CD8-positive, alpha-beta memory T cell (primary cell): ENCODE data around the gene CNGB1. TPM values are rescaled to one million over a fixed set of nuclear protein-coding genes. Genes with fewer than 3 reads are reported as not detected.
"Not testable (repeated sequence)": the region's sequence is repeated elsewhere in the genome, so short reads cannot be mapped to it uniquely, and the experiment has no call there.

Experiments
- CTCF ChIA-PET: fragments of 350-600 bp; sonication (Branson Sonifier 250); formaldehyde crosslinking; loops from one replicate; lab custom pipeline; 2021; ENCODE audit warnings: antibody characterized with exemption; lab: Charles Lee
- POLR2A ChIA-PET: fragments of 350-600 bp; sonication (Branson Sonifier 250); formaldehyde crosslinking; loops from one replicate; lab custom pipeline; 2021; ENCODE audit warnings: antibody characterized with exemption; lab: Charles Lee
- DNase-seq, 5 donors: peaks; one replicate each; pipeline versions ENCODE4 v3.0.0 to v3.0.0-alpha.2; 2020 to 2022; ENCODE audit warnings: mixed read lengths in 1 of 5
- H3K27ac ChIP-seq: one replicate; pipeline ENCODE4 v1.7.0; 2013; ENCODE audit warnings: low read depth, mild to moderate bottlenecking, low read length, moderate library complexity
- H3K27me3 ChIP-seq: 2 replicates; pipeline ENCODE4 v1.7.0; 2013; ENCODE audit warnings: low read length, mild to moderate bottlenecking; ENCODE audit not compliant: insufficient read depth, poor library complexity, severe bottlenecking
- H3K36me3 ChIP-seq: 2 replicates; pipeline ENCODE4 v1.7.0; 2013; ENCODE audit warnings: mild to moderate bottlenecking, low read length, moderate library complexity; ENCODE audit not compliant: insufficient read depth
- H3K4me1 ChIP-seq: 2 replicates; pipeline ENCODE4 v1.7.0; 2013; ENCODE audit warnings: mild to moderate bottlenecking, low read length, moderate library complexity; ENCODE audit not compliant: insufficient read depth
- H3K4me3 ChIP-seq: 2 replicates; pipeline ENCODE4 v1.7.0; 2013; ENCODE audit warnings: mild to moderate bottlenecking, low read length
- H3K9me3 ChIP-seq: 2 replicates; pipeline ENCODE4 v1.7.0; 2013; ENCODE audit warnings: mild to moderate bottlenecking, low read length
- H3K27ac Mint-ChIP-seq, 8 donors: one replicate each; pipeline ENCODE4 v1.8.0; 2020 to 2021; ENCODE audit warnings: mixed read lengths in 8 of 8, mild to moderate bottlenecking in 6 of 8, inconsistent platforms in 3 of 8, moderate library complexity in 3 of 8
- H3K27me3 Mint-ChIP-seq, 2 donors: one replicate each; pipeline ENCODE4 v1.8.0; 2020 to 2021; ENCODE audit warnings: mixed read lengths in 2 of 2, mild to moderate bottlenecking in 1 of 2, moderate library complexity in 1 of 2
- H3K36me3 Mint-ChIP-seq, 3 donors: one replicate each; pipeline ENCODE4 v1.8.0; 2020 to 2021; ENCODE audit warnings: mixed read lengths in 3 of 3, inconsistent platforms in 1 of 3, mild to moderate bottlenecking in 1 of 3
- H3K4me1 Mint-ChIP-seq, 3 donors: one replicate each; pipeline ENCODE4 v1.8.0; 2020 to 2021; ENCODE audit warnings: mixed read lengths in 3 of 3, inconsistent platforms in 1 of 3, mild to moderate bottlenecking in 1 of 3
- H3K4me3 Mint-ChIP-seq, 7 donors: one replicate each; pipeline ENCODE4 v1.8.0; 2020 to 2021; ENCODE audit warnings: mixed read lengths in 7 of 7, mild to moderate bottlenecking in 6 of 7, moderate library complexity in 4 of 7, inconsistent platforms in 2 of 7
- H3K9me3 Mint-ChIP-seq, 5 donors: one replicate each; pipeline ENCODE4 v1.8.0; 2020 to 2022; ENCODE audit warnings: mixed read lengths in 5 of 5, mild to moderate bottlenecking in 3 of 5, moderate library complexity in 2 of 5, inconsistent platforms in 1 of 5
- polyA plus RNA-seq: library from polyadenylated mRNA; unstranded; fragments of 300-500 nt; fragmentation: Illumina TruSeq; gene quantifications from one replicate; pipeline ENCODE4 v1.2.3, GENCODE V29; 2021
- total RNA-seq, 2 experiments: library from RNA; stranded (reverse); gene quantifications; one replicate each; pipeline ENCODE4 v1.2.3, GENCODE V29; 2021

CNGB1 gene
- total and polyA plus RNA-seq, 3 experiments from 2014 or later: not detected

DNA sequence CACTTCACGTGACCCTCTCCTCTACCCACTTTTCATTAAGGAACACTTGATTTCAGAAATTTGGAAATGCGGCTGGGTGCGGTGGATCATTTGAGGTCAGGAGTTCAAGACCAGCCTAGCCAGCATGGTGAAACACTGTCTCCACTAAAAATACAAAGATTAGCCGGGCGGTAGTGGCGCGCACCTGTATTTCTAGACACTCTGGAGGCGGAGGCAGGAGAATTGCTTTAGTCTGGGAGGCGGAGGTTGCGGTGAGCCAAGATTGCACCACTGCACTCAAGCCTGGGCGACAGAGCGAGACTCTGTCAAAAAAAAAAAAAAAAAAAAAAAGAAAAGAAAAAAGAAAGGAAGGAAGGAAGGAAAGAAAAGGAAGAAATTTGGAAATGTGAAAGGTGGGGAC is 98.2 kb downstream of the CNGB1 start:
- H3K4me3 ChIP-seq, H3K4me1 ChIP-seq, H3K9me3 Mint-ChIP-seq, DNase-seq, H3K4me1 Mint-ChIP-seq, H3K9me3 ChIP-seq, H3K27ac Mint-ChIP-seq, H3K36me3 ChIP-seq, H3K36me3 Mint-ChIP-seq, CTCF ChIA-PET, H3K4me3 Mint-ChIP-seq, H3K27me3 ChIP-seq, H3K27ac ChIP-seq, POLR2A ChIA-PET: not testable (repeated sequence)
- peaks cover 7 to 11% of the 10 kb centered on the region in 2 donors for H3K27me3 Mint-ChIP-seq

DNA sequence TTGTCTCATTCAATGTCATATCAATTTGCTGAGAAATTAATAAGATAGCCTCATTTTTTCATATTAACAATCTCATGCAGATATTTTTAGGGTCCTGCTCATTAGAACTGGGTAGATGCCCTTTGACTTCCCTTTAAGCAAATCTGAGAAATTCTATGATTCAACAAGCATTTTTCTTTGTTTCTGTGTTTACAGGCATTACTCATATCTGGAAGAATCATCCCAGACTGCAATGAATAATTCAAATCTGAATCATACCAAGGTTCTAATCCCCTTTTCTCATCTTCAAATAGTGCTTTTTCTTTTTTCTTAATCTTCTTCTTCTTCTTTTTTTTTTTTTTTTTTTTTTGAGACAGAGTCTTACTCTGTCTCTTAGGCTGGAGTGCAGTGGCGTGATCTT is 99.5 kb downstream of the CNGB1 start:
- Mint-ChIP-seq H3K9me3 (no peaks in the 10 kb centered on the region), H3K4me1 (no peaks in the 10 kb centered on the region), H3K4me3 (no peak overlapping the region), H3K36me3 (no peaks in the 10 kb centered on the region), H3K27ac (no peak overlapping the region), H3K27me3 (peaks cover 11 to 15% of the 10 kb centered on the region in 2 donors)
- POLR2A ChIA-PET: no interaction called here
- H3K27ac ChIP-seq: no peak overlapping the region
- CTCF ChIA-PET: no interaction called here
- H3K4me1 ChIP-seq: no peaks in the 10 kb centered on the region
- H3K27me3 ChIP-seq: no peaks in the 10 kb centered on the region
- DNase-seq: no peak
- H3K4me3 ChIP-seq: no peak overlapping the region
- no peaks in the 10 kb centered on the region for H3K9me3 ChIP-seq
- no peaks in the 10 kb centered on the region for H3K36me3 ChIP-seq

DNA sequence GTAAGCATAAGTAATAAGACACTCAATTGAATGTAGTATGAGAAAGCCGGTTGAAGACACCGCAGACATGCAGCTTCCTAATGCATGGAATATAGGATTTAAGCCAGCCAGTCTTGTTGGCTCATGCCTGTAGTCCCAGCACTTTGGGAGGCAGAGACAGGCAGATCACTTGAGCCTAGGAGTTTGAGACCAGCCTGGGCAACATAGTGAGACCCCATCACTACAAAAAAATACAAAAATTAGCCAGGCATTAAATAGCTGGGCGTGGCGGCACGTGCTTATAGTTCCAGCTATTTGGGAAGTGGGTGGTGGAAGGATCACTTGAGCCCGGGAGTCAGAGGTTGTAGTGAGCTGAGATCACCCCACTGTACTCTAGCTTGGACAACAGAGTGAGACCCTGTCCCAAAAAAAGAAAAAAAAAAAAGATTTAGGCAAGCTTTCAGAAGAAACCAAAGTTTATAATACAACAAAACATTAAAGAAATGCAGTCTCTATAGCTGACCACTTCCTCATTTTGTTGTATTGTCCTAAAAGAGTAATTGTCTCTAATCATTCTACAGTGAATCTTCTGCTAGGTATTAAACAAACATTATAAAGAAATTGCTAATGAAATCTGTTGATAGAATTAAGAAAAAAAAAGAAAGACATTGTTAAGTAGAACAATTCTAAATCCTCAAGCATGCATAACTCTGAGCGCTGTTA is 100.0 kb downstream of the CNGB1 start:
- no peaks in the 10 kb centered on the region for H3K27me3 ChIP-seq
- no peak overlapping the region for H3K27ac ChIP-seq
- Mint-ChIP-seq H3K27ac (no peak overlapping the region), H3K4me1 (no peaks in the 10 kb centered on the region), H3K4me3 (no peak overlapping the region), H3K9me3 (no peaks in the 10 kb centered on the region), H3K36me3 (no peaks in the 10 kb centered on the region), H3K27me3 (peaks cover 11 to 12% of the 10 kb centered on the region in 2 donors)
- DNase-seq: no peak
- H3K9me3 ChIP-seq: no peaks in the 10 kb centered on the region
- ChIA-PET POLR2A (no interaction called here), CTCF (no interaction called here)
- H3K4me1 ChIP-seq: no peaks in the 10 kb centered on the region
- no peak overlapping the region for H3K4me3 ChIP-seq
- H3K36me3 ChIP-seq: no peaks in the 10 kb centered on the region

DNA sequence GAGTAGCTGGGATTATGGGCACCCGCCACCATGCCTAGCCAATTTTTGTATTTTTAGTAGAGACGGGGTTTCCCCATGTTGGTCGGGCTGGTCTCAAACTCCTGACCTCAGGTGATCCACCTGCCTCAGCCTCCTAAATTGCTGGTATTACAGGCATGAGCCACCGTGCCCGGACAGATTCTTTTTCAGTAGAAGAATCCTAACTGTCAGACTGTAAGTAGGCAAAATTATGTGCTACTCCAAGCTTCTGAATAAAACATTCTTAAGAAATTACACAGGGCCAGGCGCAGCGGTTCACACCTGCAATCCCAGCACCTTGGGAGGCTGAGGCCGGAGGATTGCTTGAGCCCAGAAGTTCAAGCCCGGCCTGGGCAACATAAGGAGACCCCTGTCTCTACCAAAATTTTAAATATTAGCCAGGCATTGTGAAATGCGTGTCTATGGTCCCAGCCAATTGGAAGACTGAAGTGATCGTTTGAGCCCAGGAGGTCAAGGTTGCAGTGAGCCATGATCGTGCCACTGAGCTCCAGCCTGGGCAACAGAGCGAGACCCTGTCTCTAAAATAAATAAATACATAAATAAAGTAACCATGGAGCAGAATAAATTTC is 101.9 kb downstream of the CNGB1 start:
- H3K9me3 Mint-ChIP-seq: no peaks in the 10 kb centered on the region
- Histone ChIP-seq H3K4me3 (no peak overlapping the region), H3K4me1 (no peaks in the 10 kb centered on the region), H3K9me3 (no peaks in the 10 kb centered on the region), H3K27me3 (no peaks in the 10 kb centered on the region), H3K27ac (no peak overlapping the region), H3K36me3 (no peaks in the 10 kb centered on the region)
- ChIA-PET CTCF (no interaction called here), POLR2A (no interaction called here)
- no peak overlapping the region for H3K4me3 Mint-ChIP-seq
- H3K27me3 Mint-ChIP-seq: peaks cover 11% of the 10 kb centered on the region in 2 donors
- H3K4me1 Mint-ChIP-seq: no peaks in the 10 kb centered on the region
- no peaks in the 10 kb centered on the region for H3K36me3 Mint-ChIP-seq
- no peak overlapping the region for H3K27ac Mint-ChIP-seq
- DNase-seq: no peak

DNA sequence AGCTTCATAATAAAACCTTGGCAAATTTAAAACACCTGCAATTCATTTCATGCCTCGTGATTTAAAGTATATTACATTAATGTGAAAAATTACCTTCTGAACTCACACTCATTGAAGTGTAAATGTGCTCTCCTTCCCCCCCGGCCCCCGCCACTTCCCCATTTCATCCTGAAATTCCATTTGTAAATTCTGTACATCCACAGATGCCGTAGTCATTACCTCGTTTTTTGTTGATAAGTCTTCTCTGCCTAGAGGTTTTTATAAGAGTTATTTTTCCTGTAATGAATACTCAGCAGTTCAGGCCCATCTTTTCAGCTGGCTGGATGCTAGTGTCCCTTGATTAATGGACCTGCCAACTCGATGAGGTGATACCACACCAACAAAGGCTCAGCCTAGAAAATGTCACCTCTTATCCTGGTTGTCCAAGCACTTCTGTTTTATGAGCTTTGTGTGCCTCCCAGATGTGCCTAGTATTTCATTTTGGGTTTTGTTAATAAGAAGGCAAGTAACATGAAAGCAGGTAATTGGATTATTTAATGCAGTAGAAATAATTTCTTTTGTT is 103.8 kb downstream of the CNGB1 start:
- no peak overlapping the region for H3K4me3 ChIP-seq
- ChIA-PET POLR2A (no interaction called here), CTCF (interaction anchor here (0.7 to 1.1 kb wide), 2 partner anchors 32 to 60 kb away, joined by 4 read pairs; no protein-coding TSS in a partner anchor)
- no peak for DNase-seq
- Mint-ChIP-seq H3K9me3 (no peaks in the 10 kb centered on the region), H3K27me3 (peaks cover 18 to 26% of the 10 kb centered on the region in 2 donors), H3K4me1 (no peaks in the 10 kb centered on the region), H3K36me3 (no peaks in the 10 kb centered on the region), H3K27ac (no peak overlapping the region), H3K4me3 (no peak overlapping the region)
- no peaks in the 10 kb centered on the region for H3K9me3 ChIP-seq
- H3K27me3 ChIP-seq: no peaks in the 10 kb centered on the region
- no peak overlapping the region for H3K27ac ChIP-seq
- no peaks in the 10 kb centered on the region for H3K4me1 ChIP-seq
- H3K36me3 ChIP-seq: no peaks in the 10 kb centered on the region

DNA sequence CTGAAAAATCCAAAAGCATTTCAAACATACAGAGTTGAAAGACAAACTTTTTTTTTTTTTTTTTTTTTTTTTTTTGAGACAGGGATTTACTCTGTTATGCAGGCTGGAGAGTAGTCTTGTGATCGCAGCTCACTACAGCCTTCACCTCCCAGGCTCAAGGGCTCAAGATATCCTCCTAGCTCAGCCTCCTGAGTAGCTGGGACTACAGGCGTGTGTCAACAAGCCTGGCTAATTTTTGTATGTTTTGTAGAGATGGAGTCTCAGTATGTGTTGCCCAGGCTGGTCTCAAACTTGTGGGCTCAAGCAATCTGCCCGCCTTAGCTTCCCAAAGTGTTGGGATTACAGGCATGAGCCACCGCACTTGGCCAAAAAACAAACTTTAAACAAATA is 104.4 kb downstream of the CNGB1 start:
- H3K27me3 Mint-ChIP-seq: peaks cover 16 to 26% of the 10 kb centered on the region in 2 donors
- Histone ChIP-seq H3K4me1 (no peaks in the 10 kb centered on the region), H3K4me3 (no peak overlapping the region), H3K27me3 (no peaks in the 10 kb centered on the region), H3K27ac (no peak overlapping the region), H3K9me3 (no peaks in the 10 kb centered on the region), H3K36me3 (no peaks in the 10 kb centered on the region)
- no peaks in the 10 kb centered on the region for H3K4me1 Mint-ChIP-seq
- CTCF ChIA-PET: interaction anchor here (1.1 kb wide), 1 partner anchor 59 kb away, joined by 4 read pairs; no protein-coding TSS in a partner anchor
- DNase-seq: no peak
- no peaks in the 10 kb centered on the region for H3K9me3 Mint-ChIP-seq
- no peak overlapping the region for H3K27ac Mint-ChIP-seq
- POLR2A ChIA-PET: no interaction called here
- no peaks in the 10 kb centered on the region for H3K36me3 Mint-ChIP-seq
- no peak overlapping the region for H3K4me3 Mint-ChIP-seq

DNA sequence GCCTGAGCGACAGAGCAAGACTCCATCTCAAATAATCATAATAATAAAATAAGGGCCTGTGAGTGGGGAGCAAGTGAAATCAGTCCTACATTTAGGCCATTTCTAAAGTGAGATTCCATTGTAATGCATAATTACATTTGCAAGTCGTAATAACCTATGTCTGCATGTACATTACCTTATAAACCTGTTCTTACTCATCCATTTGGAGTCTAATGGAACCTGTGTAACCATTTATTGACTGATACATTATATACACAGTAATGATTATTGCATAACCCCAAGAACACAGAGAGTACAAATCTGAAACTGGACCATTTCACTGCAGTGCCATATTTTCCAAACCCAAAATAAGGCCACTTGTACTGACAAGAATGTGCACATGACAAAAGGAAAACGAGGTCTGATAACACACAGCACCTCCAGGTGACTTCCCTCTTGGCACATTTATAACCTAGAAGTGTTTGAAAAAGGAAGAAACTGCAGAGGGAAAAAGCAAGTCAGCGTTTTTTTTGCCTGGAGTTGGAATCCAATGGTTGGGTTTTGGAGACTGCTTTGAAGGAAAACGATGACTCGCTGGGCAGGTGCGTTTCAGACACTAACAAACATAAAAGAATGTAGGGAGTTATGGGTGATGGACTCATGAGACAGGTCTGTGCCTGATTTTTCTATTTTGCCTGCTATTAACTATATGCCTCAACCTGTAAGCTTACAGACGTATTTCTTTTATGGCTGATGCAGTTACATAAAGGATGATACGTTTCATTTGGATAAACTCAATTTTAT is 105.0 kb downstream of the CNGB1 start:
- no peak for DNase-seq
- H3K27ac ChIP-seq: no peak overlapping the region
- no peak overlapping the region for H3K4me3 ChIP-seq
- POLR2A ChIA-PET: no interaction called here
- no peaks in the 10 kb centered on the region for H3K9me3 ChIP-seq
- no peaks in the 10 kb centered on the region for H3K27me3 ChIP-seq
- Mint-ChIP-seq H3K27ac (no peak overlapping the region), H3K36me3 (no peaks in the 10 kb centered on the region), H3K4me3 (no peak overlapping the region), H3K4me1 (no peaks in the 10 kb centered on the region), H3K9me3 (no peaks in the 10 kb centered on the region), H3K27me3 (peaks cover 15 to 29% of the 10 kb centered on the region in 2 donors)
- CTCF ChIA-PET: interaction anchor here (1.1 to 2.9 kb wide), 2 partner anchors 59 to 217 kb away, joined by 4 to 7 read pairs; no protein-coding TSS in a partner anchor
- no peaks in the 10 kb centered on the region for H3K36me3 ChIP-seq
- no peaks in the 10 kb centered on the region for H3K4me1 ChIP-seq
